MM.1S (cell line): ENCODE data around the gene NUP210.

Experiments
- EZH2 ChIP-seq: fragments of 300-600 bp; sonication (generic); optimal IDR thresholded peaks from 2 replicates; pipeline ENCODE3; 2017; ENCODE audit warnings: low read depth, mild to moderate bottlenecking, antibody characterized with exemption, low read length, mixed read lengths
- TF ChIP-seq, protein P1 (sequence below): fragments of 300-600 bp; sonication (generic); IDR thresholded peaks from 2 replicates; pipeline ENCODE4 v1.5.1; 2016; ENCODE audit warnings: antibody characterized with exemption, low read length, mixed read lengths

- no peak for TF ChIP-seq EZH2
- TF ChIP-seq, protein P1, sequence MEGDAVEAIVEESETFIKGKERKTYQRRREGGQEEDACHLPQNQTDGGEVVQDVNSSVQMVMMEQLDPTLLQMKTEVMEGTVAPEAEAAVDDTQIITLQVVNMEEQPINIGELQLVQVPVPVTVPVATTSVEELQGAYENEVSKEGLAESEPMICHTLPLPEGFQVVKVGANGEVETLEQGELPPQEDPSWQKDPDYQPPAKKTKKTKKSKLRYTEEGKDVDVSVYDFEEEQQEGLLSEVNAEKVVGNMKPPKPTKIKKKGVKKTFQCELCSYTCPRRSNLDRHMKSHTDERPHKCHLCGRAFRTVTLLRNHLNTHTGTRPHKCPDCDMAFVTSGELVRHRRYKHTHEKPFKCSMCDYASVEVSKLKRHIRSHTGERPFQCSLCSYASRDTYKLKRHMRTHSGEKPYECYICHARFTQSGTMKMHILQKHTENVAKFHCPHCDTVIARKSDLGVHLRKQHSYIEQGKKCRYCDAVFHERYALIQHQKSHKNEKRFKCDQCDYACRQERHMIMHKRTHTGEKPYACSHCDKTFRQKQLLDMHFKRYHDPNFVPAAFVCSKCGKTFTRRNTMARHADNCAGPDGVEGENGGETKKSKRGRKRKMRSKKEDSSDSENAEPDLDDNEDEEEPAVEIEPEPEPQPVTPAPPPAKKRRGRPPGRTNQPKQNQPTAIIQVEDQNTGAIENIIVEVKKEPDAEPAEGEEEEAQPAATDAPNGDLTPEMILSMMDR: no peak
Observed at GRCh38 chr3:13268961-13269441, 151.1 kb downstream of the NUP210 start.
